Prostate gland (tissue), 2 donors: ENCODE measurements around the gene GOLPH3L.

Experiments
- CTCF ChIP-seq, 4 experiments: fragments of 200-600 bp in 2 of 4; fragments of 450-650 bp in 2 of 4; sonication (generic) in 2 of 4; IDR thresholded peaks; 1 replicate in 3 of 4; 2 replicates in 1 of 4; pipeline ENCODE4 v1.5.1; 2016 to 2019; ENCODE audit warnings: antibody characterized with exemption in 4 of 4, mild to moderate bottlenecking in 2 of 4, moderate library complexity in 2 of 4
- POLR2A ChIP-seq: fragments of 450-650 bp; IDR thresholded peaks from one replicate; pipeline ENCODE4 v1.6.1; 2016; ENCODE audit warnings: antibody characterized with exemption, mild to moderate bottlenecking

- TF ChIP-seq CTCF (IDR thresholded peaks at IDR 0.05) (no peak), POLR2A (no peak)
Measured at GRCh38 chr1:150708595-150708994, 11.6 kb upstream of the GOLPH3L start.
